T-helper 2 cell treated with Interferon-gamma antibody and Interleukin-4, amounts not matched to agents 5 μg/mL and 100 μg/mL, for 36 hours (primary cell): ENCODE measurements around the gene CKAP2L.

ENCODE experiments used
- DNase-seq: peaks from one replicate; pipeline ENCODE4 v3.0.0; 2021; ENCODE audit warnings: low spot score
- H3K27ac Mint-ChIP-seq: one replicate; pipeline ENCODE4 v1.8.0; 2021; ENCODE audit warnings: mild to moderate bottlenecking, mixed read lengths
- H3K27me3 Mint-ChIP-seq: one replicate; pipeline ENCODE4 v1.8.0; 2021; ENCODE audit warnings: low read depth, mixed read lengths
- H3K36me3 Mint-ChIP-seq: one replicate; pipeline ENCODE4 v1.8.0; 2021; ENCODE audit warnings: low read depth, mixed read lengths
- H3K4me1 Mint-ChIP-seq: one replicate; pipeline ENCODE4 v1.8.0; 2021; ENCODE audit warnings: low read depth, mixed read lengths
- H3K4me3 Mint-ChIP-seq: one replicate; pipeline ENCODE4 v1.8.0; 2022; ENCODE audit warnings: mild to moderate bottlenecking, moderate library complexity, mixed read lengths
- H3K9me3 Mint-ChIP-seq: one replicate; pipeline ENCODE4 v1.8.0; 2021; ENCODE audit warnings: mixed read lengths

The CKAP2L gene

GRCh38 chr2:112690853-112691401 is 73.5 kb downstream of the CKAP2L start:
- H3K4me1 Mint-ChIP-seq = peaks cover 35% of the 10 kb centered on the region
- peak; percentile 65 for DNase-seq
- no peaks in the 10 kb centered on the region for H3K9me3 Mint-ChIP-seq
- H3K4me3 Mint-ChIP-seq = peak overlapping the region; percentile 61
- H3K27ac Mint-ChIP-seq = peak overlapping the region; percentile 76
- no peaks in the 10 kb centered on the region for H3K36me3 Mint-ChIP-seq
- no peaks in the 10 kb centered on the region for H3K27me3 Mint-ChIP-seq

GRCh38 chr2:112688086-112688880 is 76.1 kb downstream of the CKAP2L start:
- H3K36me3 Mint-ChIP-seq = no peaks in the 10 kb centered on the region
- no peak overlapping the region for H3K27ac Mint-ChIP-seq
- no peak overlapping the region for H3K4me3 Mint-ChIP-seq
- H3K9me3 Mint-ChIP-seq = no peaks in the 10 kb centered on the region
- no peaks in the 10 kb centered on the region for H3K27me3 Mint-ChIP-seq
- no peak for DNase-seq
- H3K4me1 Mint-ChIP-seq = peaks cover 47% of the 10 kb centered on the region

DNA sequence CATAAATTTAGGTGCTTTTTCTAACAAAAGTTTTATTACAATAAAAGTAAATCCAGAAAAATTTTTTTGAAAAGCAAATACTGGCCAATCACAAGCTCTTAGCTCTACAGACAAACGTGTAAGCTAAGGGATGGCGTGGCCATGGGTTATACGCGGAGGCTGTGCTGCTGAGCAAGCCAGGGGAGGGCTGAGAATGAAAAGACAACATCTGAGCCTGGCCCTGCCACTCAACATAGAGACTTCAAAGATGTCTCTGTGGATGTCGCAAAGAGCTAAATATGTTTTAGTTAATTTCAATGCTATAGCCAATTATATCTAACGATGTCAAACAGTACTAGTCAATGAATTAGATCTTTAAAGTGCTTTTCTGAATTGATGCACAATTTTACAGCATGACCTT is 76.9 kb downstream of the CKAP2L start:
- H3K27me3 Mint-ChIP-seq = no peaks in the 10 kb centered on the region
- H3K4me1 Mint-ChIP-seq = peaks cover 40% of the 10 kb centered on the region
- DNase-seq = no peak
- H3K4me3 Mint-ChIP-seq = no peak overlapping the region
- no peaks in the 10 kb centered on the region for H3K36me3 Mint-ChIP-seq
- H3K9me3 Mint-ChIP-seq = no peaks in the 10 kb centered on the region
- no peak overlapping the region for H3K27ac Mint-ChIP-seq
